AG10803 (cell line): ENCODE measurements around the gene NABP1.

ENCODE experiments used
- DNase-seq: peaks from one replicate; pipeline ENCODE4 v3.0.0; 2010; ENCODE audit warnings: low read depth
- H3K4me3 ChIP-seq: 2 replicates; pipeline ENCODE4 v1.5.1; 2011; ENCODE audit warnings: mild to moderate bottlenecking, low read length, control low read depth
- CTCF ChIP-seq: conservative IDR thresholded peaks from 2 replicates; pipeline ENCODE4 v1.5.1; 2011; ENCODE audit warnings: mild to moderate bottlenecking, low read length, control low read depth, inconsistent platforms

Gene NABP1

GRCh38 chr2:191649519-191649918, 28.4 kb upstream of the NABP1 start:
- no peak for DNase-seq

GRCh38 chr2:191650896-191651773, 26.8 kb upstream of the NABP1 start:
- no peak overlapping the region for H3K4me3 ChIP-seq
- no peak for TF ChIP-seq CTCF
- no peak for DNase-seq

More at GRCh38 chr2:191649519-191649918, 28.4 kb upstream of the NABP1 start:
- H3K4me3 ChIP-seq, result no peak overlapping the region
- no peak for TF ChIP-seq CTCF

GRCh38 chr2:191653667-191654391, 24.1 kb upstream of the NABP1 start:
- no peak overlapping the region for H3K4me3 ChIP-seq
- no peak for TF ChIP-seq CTCF
- DNase-seq, result no peak

GRCh38 chr2:191656391-191656790, 21.5 kb upstream of the NABP1 start:
- no peak overlapping the region for H3K4me3 ChIP-seq
- DNase-seq, result peak; percentile 89
- no peak for TF ChIP-seq CTCF

GRCh38 chr2:191656792-191657191, 21.1 kb upstream of the NABP1 start:
- TF ChIP-seq CTCF, result no peak
- H3K4me3 ChIP-seq, result no peak overlapping the region
- DNase-seq, result no peak

- peak; percentile 90 for DNase-seq
- no peak overlapping the region for H3K4me3 ChIP-seq
- no peak for TF ChIP-seq CTCF
Measured at GRCh38 chr2:191657977-191658376, 20.0 kb upstream of the NABP1 start.
